Subcutaneous abdominal adipose tissue (tissue), 5 donors: Measurements from ENCODE around the gene SYDE2.

Source experiments
- H3K27ac ChIP-seq: one replicate; pipeline ENCODE4 v1.7.0; 2013; ENCODE audit warnings: low read depth, mild to moderate bottlenecking, inconsistent platforms, low read length, moderate library complexity
- H3K27me3 ChIP-seq, 5 donors: one replicate each; pipeline ENCODE4 v1.7.0; 2013; ENCODE audit warnings: low read length in 5 of 5, inconsistent platforms in 1 of 5; ENCODE audit not compliant: control insufficient read depth in 5 of 5, insufficient read depth in 4 of 5
- H3K36me3 ChIP-seq, 5 donors: one replicate each; pipeline ENCODE4 v1.7.0; 2013; ENCODE audit warnings: low read length in 5 of 5; ENCODE audit not compliant: control insufficient read depth in 5 of 5, insufficient read depth in 5 of 5
- H3K4me1 ChIP-seq, 5 donors: one replicate each; pipeline ENCODE4 v1.7.0; 2013; ENCODE audit warnings: low read length in 5 of 5, mild to moderate bottlenecking in 3 of 5, moderate library complexity in 1 of 5; ENCODE audit not compliant: control insufficient read depth in 5 of 5, insufficient read depth in 5 of 5
- H3K4me3 ChIP-seq, 5 donors: one replicate each; pipeline ENCODE4 v1.7.0; 2013; ENCODE audit warnings: low read length in 5 of 5, low read depth in 1 of 5
- H3K9ac ChIP-seq, 5 donors: one replicate each; pipeline ENCODE4 v1.7.0; 2013; ENCODE audit warnings: low read length in 5 of 5, mild to moderate bottlenecking in 4 of 5, moderate library complexity in 3 of 5
- H3K9me3 ChIP-seq, 5 donors: one replicate each; pipeline ENCODE4 v1.7.0; 2013; ENCODE audit warnings: low read length in 5 of 5; ENCODE audit not compliant: control insufficient read depth in 5 of 5
- donor health status: healthy.
- donor health status: healthy.
- donor health status: healthy.
- donor health status: healthy.
- donor health status: healthy.

SYDE2 gene

DNA sequence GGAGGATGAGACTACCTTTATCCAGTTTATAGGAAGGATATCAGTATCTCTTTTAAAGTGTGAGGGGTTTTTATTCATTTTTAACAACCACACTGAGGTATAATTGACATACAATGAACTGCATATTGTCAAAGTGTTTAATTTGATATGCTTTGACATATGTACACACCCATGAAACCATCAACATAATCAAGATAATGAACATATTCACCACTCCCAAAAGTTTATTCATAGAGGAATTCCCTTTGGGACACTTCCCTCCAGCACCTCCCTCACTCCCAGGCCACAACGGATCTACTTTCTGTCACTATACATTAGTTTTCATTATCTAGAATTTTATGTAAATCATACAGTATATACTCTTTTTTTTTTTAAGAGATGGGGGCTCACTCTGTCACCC is 89.1 kb downstream of the SYDE2 start:
- Histone ChIP-seq H3K27me3 (no peaks in the 10 kb centered on the region), H3K27ac (no peak overlapping the region), H3K36me3 (peaks cover 0 to 3% (median 0%) of the 10 kb centered on the region in 5 donors), H3K4me1 (no peaks in the 10 kb centered on the region), H3K9ac (no peak overlapping the region), H3K9me3 (no peaks in the 10 kb centered on the region), H3K4me3 (no peak overlapping the region)

DNA sequence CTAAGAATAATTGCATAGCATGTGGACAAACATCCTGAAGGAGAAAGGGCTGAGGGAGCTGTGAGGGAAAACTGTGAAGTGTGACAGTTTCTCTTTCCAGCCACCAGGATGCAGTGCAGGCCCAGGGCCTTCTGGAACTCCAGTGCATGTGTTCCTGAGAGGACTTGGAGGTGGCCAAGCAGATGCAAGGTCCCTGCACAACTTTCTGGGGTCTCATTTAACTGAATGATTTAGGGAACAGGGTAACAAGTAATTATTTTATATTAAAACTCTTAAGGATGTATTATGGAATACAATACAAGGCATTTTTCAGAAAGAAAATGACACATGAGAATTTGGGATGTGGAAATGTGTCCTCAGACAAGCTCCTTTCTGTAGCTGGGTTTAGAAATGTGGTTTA is 91.3 kb downstream of the SYDE2 start:
- H3K36me3 ChIP-seq = no peaks in the 10 kb centered on the region
- no peak overlapping the region for H3K9ac ChIP-seq
- H3K9me3 ChIP-seq = no peaks in the 10 kb centered on the region
- H3K4me1 ChIP-seq = no peaks in the 10 kb centered on the region
- H3K4me3 ChIP-seq = no peak overlapping the region
- H3K27me3 ChIP-seq = no peaks in the 10 kb centered on the region
- no peak overlapping the region for H3K27ac ChIP-seq
